NCI-H524 (cell line): ENCODE results near the gene SPG11.
"Not testable (repeated sequence)": the region's sequence is repeated elsewhere in the genome, so short reads cannot be mapped to it uniquely, and the experiment has no call there.

Source experiments
- DNase-seq, 2 experiments: peaks; one replicate each; lab custom pipeline; 2025; lab: John Stamatoyannopoulos, UW

SPG11 gene

GRCh38 chr15:44616974-44617373, 46.5 kb downstream of the SPG11 start:
- DNase-seq: no peak

- no peak for DNase-seq
Measured at GRCh38 chr15:44606740-44607139, 56.7 kb downstream of the SPG11 start.

DNA sequence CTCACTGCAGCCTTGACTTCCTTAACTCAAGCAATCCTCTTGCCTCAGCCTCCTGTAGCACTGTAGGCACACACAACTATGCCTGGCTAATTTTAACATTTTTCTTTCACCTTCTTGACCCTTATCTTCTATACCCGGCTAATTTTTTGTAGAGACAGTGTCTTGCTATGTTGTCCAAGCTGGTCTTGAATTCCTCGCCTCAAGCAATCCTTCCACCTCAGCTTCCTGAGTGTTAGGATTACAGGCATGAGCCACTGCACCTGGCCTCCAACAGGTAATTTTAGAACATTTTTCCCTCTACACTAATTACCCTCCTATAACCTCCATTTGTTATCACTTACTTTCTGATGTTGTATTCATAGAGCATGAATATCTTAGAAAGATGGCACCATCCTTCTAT, 60.3 kb downstream of the SPG11 start:
- DNase-seq: no peak

GRCh38 chr15:44598892-44599291, 64.6 kb downstream of the SPG11 start:
- no peak for DNase-seq

DNA sequence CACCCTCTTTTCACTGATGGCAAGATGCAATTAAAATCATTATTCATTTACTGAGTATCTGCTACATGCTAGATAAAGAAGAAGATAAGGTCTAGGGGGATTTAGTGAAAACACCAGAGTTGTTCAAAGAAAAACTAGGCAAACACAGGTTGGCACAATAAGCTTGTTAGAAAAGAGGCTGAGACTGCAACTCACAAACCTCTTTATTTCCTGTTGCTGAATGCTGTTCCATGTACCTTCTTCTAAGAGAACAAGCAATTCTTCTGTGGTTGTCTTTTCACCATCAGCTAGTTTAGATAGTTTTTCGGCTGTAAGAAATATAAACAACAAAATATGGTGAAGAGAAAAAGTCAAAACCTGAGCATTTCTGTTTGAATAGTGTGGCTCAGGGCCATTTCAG, 65.4 kb downstream of the SPG11 start:
- DNase-seq: no peak

- no peak for DNase-seq
Measured at GRCh38 chr15:44596511-44597010, 66.9 kb downstream of the SPG11 start.

DNA sequence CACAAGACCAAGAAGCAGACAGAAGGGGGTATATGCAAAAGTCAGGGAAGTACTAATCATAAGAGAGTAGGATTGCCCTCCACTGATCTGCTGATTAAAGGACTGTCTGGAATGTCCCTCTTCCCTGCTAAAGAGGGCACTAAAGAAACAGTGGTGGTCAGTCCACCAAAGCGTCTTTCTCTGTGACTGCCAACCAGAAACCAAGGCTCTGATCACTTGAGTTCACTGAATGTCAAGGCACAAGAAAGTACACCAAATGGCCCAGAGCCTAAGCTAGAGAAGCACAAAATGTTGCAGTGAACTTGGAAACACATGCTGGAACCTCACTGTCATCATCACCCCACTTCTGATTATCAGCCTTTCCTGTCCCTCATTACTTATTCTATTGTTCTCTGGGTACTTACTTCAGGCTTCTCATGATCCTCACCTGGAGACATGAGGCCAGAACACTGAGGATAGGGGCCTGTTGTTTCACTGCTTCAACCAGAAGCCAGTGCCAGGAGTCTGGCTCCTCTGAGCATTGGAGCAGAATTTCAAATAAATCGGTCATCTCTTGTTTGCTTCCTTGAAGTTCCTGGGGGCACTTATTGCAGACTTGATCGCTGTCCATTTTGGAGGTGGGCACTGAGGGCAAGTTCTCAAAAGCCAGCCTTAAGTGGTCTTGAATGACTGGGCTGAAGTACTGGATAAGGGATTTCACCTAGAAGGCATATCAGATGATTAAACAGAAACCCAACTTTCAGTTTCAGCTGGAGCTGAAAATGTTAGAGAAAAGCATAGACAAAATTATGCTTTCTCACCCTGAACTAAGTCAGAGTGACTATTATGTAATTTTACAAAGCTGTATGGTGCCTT, 67.6 kb downstream of the SPG11 start:
- no peak for DNase-seq

DNA sequence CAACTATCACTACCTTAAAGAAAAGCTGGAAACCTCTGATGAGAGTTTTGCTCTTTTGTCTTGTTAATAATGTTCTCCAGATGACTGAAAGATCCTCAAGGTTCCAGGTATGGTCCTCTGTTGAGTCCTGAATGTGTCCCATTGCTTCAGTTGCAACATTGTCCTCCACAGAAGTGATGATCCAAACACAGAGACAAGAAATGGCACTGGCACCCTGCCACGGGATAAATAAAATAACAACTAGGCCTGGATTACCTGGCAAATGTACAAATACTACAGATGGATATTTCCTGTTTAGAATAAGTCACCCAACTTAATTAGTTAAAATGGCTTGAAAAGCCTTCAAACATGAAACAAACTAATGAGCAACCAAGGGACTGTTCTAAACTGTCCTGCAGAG, 68.2 kb downstream of the SPG11 start:
- no peak for DNase-seq

DNA sequence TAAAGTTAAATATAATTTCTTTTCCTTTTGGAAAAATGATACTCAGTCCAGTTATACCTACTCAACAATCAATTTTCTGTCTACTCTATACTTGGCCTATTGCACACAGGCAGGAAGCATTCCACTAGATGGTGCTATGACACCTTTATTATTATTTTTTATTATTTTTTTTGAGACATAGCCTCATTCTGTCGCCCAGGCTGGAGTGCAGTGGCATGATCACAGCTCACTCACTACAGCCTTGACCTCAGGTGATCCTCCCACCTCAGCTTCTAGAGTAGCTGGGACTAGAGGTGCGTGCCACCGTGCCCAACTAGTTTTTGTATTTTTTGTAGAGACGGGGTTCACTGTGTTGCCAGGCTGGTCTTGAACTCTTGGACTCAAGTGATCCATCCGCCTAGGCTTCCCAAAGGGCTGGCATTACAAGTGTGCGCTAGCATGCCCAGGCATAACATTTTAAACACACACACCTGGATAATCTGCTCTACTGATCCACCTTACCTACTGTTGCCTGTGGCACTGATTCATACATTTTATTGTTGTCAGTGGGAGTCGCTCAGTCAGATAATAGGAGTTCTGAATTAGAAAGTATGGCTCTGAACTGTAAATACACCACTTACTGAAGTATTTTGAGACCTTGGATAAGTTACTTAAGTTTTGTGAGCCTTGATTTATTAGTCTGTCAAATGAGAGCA, 70.3 kb downstream of the SPG11 start:
- DNase-seq: peak; percentile 9 to 30

GRCh38 chr15:44591326-44591725, 72.1 kb downstream of the SPG11 start:
- no peak for DNase-seq

- DNase-seq: no peak
Measured at GRCh38 chr15:44588541-44588940, 74.9 kb downstream of the SPG11 start.

DNA sequence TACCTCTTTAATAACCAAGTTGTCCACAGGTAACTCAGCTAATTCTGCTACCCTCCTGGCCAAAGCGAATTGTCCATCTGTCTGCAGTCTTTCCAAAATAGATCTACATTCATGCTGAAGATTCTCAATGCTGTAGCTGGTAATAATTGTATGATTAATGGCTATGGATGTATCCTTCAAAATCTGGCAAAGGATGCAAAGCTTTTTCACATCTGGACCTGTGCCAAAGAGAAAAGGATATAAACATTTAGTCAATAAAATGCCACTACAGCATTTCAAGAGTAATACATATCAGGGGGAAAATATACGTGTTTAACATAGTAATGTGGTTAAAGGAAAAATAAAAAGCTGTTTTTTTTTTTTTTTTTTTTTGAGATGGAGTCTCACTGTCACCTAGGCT, 77.8 kb downstream of the SPG11 start:
- no peak for DNase-seq

DNA sequence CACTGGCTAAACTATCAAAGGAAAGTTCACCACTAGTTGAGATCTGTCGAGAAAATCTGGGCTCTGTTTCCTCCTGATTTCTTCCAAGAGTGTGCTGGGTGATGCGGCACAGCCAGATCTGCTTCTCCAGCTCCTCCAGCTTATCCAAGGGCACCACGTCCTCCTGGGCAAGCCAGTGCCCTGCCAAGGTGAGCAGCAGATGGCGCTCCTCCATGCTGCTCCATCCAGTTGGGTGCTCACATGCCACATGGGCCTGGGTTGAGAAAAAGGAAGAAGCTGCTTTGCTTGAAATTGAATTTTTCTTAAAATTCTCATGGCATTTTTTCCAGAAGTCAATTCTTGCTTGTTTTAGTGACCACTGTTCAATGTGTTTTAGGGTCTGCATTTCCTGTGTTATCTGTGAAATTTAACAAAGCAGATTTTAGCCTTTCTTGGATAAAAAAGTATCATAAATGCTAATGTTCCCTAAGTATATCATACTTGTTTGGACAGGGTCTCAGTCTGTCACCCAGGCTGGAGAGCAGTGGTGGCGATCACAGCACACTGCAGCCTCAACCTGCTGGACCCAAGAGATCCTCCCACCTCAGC, 79.2 kb downstream of the SPG11 start:
- peak; percentile 29 to 64 for DNase-seq

DNA sequence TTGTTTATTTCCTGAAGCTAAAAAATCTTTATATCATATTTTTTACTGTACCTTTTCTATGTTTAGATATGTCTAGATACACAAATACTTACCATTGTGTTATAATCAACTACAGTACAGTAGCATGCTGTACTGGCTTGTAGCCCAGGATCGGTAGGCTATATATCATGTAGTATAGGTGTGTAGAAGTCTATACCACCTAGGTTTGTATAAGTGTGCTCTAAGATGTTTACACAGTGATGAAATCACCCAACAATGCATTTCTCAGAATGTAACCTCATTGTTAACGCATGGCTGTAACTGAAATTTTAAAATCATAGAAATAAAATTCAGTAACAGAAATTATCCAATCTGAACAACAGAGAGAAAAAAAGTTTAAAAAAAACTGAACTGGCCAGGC, 83.4 kb downstream of the SPG11 start:
- DNase-seq: no peak

DNA sequence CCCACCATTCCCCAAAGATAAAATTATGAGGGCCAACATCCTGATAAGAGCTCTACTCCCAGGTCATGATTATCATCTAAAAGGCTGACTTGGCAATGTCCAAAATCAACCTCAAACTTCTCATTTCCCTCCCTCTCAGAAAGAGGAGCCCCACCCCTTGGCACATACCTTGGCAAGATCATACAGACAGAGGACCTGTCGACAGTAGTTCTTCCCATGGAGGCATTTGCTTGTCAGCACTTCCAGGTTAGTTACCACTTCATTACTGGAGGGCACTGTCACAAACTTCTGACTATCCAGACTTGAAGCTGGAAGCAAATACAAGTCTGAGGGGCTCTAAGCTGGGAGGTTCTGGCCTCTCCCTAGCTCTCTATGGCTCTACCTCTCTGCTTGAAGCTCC, 88.7 kb downstream of the SPG11 start:
- DNase-seq: no peak

- DNase-seq: no peak
Measured at GRCh38 chr15:44573386-44573785, 90.1 kb downstream of the SPG11 start.

- no peak for DNase-seq
Measured at GRCh38 chr15:44570361-44570760, 93.1 kb downstream of the SPG11 start.

DNA sequence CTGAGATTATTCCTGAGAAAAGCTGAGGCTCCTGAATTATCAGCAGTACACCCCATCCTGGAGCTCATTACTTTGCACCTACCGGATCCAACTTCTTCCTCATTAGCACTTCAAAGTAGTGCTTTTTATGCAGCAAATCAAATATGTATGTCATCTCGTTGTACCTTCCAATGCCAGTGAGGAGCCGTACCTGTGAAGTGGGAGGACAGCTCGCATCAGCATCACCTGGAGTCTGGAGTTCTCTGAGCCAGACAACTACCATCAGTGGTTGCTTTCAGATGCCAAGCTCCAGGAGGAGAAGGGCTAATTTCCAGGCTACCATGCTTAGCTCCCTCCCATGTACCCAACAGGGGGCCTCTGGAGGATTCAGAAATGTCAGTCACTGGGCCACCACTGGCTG, 94.1 kb downstream of the SPG11 start:
- DNase-seq: no peak

GRCh38 chr15:44568338-44568737, 95.1 kb downstream of the SPG11 start:
- DNase-seq: no peak

DNA sequence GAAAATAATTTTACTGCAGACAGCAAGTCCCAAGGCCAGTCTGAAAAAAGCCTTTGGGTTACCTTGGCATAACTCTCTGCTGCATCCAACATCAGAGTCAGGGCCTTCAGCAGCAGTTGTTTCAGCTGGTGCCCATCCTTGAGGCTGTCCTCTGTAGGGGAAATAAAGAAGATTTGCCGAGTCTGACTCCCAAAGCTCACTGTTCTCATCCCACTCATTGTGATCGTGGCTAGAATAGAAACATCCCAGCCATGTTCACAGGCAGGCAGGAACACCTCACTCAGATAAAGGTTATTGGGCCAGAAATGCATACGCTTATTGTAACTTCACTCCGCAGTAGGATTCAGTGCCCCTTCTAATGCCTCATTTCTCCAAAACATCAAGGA, 97.3 kb downstream of the SPG11 start:
- DNase-seq: no peak

- DNase-seq: no peak
Measured at GRCh38 chr15:44565387-44566154, 97.9 kb downstream of the SPG11 start.

- not testable (repeated sequence) for DNase-seq
Measured at GRCh38 chr15:44560926-44561325, 102.5 kb downstream of the SPG11 start.
